Measurements from ENCODE around the gene SDCBP2.

SDCBP2 gene

GRCh38 chr20:1369970-1370369, 41.0 kb upstream of the SDCBP2 start:
- no peak for TF ChIP-seq CTCF (conservative IDR thresholded peaks at IDR 0.05; ENCODE audit: low read depth, low read length)
- H3K4me3 ChIP-seq (ENCODE audit: low read length): no peak overlapping the region
- no peak for DNase-seq (ENCODE audit: low read depth)

GRCh38 chr20:1368448-1369199, 39.7 kb upstream of the SDCBP2 start:
- TF ChIP-seq CTCF (conservative IDR thresholded peaks at IDR 0.05; ENCODE audit: low read depth, low read length): no peak
- DNase-seq (ENCODE audit: low read depth): no peak
- no peak overlapping the region for H3K4me3 ChIP-seq (ENCODE audit: low read length)

- DNase-seq (ENCODE audit: low read depth): no peak
- no peak overlapping the region for H3K4me3 ChIP-seq (ENCODE audit: low read length)
- no peak for TF ChIP-seq CTCF (conservative IDR thresholded peaks at IDR 0.05; ENCODE audit: low read depth, low read length)
Measured at GRCh38 chr20:1367479-1367878, 38.5 kb upstream of the SDCBP2 start.

GRCh38 chr20:1364106-1364505, 35.2 kb upstream of the SDCBP2 start:
- TF ChIP-seq CTCF (conservative IDR thresholded peaks at IDR 0.05; ENCODE audit: low read depth, low read length): no peak
- DNase-seq (ENCODE audit: low read depth): no peak
- no peak overlapping the region for H3K4me3 ChIP-seq (ENCODE audit: low read length)

- DNase-seq (ENCODE audit: low read depth): no peak
- TF ChIP-seq CTCF (conservative IDR thresholded peaks at IDR 0.05; ENCODE audit: low read depth, low read length): no peak
- no peak overlapping the region for H3K4me3 ChIP-seq (ENCODE audit: low read length)
Measured at GRCh38 chr20:1363522-1363921, 34.6 kb upstream of the SDCBP2 start.

GRCh38 chr20:1362484-1362883, 33.5 kb upstream of the SDCBP2 start:
- no peak for TF ChIP-seq CTCF (conservative IDR thresholded peaks at IDR 0.05; ENCODE audit: low read depth, low read length)
- no peak for DNase-seq (ENCODE audit: low read depth)
- no peak overlapping the region for H3K4me3 ChIP-seq (ENCODE audit: low read length)

GRCh38 chr20:1360094-1360846, 31.3 kb upstream of the SDCBP2 start:
- peak; percentile 12 for TF ChIP-seq CTCF (conservative IDR thresholded peaks at IDR 0.05; ENCODE audit: low read depth, low read length)
- no peak overlapping the region for H3K4me3 ChIP-seq (ENCODE audit: low read length)
- no peak for DNase-seq (ENCODE audit: low read depth)
